ENCODE data around the gene RARS2.

The RARS2 gene

GRCh38 chr6:87573307-87574024 is 16.3 kb downstream of the RARS2 start:
- DNase-seq = no peak

GRCh38 chr6:87572883-87573282 is 16.9 kb downstream of the RARS2 start:
- no peak for DNase-seq

GRCh38 chr6:87572021-87572420 is 17.8 kb downstream of the RARS2 start:
- no peak for DNase-seq

GRCh38 chr6:87561017-87561416 is 28.8 kb downstream of the RARS2 start:
- no peak for DNase-seq

- no peak for DNase-seq
Measured at GRCh38 chr6:87558446-87558845, 31.3 kb downstream of the RARS2 start.

GRCh38 chr6:87555506-87555905 is 34.3 kb downstream of the RARS2 start:
- no peak for DNase-seq

- no peak for DNase-seq
Measured at GRCh38 chr6:87553159-87553765, 36.5 kb downstream of the RARS2 start.

GRCh38 chr6:87551799-87552198 is 38.0 kb downstream of the RARS2 start:
- DNase-seq = no peak

GRCh38 chr6:87544474-87544735 is 45.4 kb downstream of the RARS2 start:
- DNase-seq = no peak

- no peak for DNase-seq
Measured at GRCh38 chr6:87543696-87544473, 45.9 kb downstream of the RARS2 start.

- no peak for DNase-seq
Measured at GRCh38 chr6:87541744-87542143, 48.0 kb downstream of the RARS2 start.

GRCh38 chr6:87541041-87541440 is 48.7 kb downstream of the RARS2 start:
- no peak for DNase-seq

- DNase-seq = no peak
Measured at GRCh38 chr6:87540539-87540938, 49.2 kb downstream of the RARS2 start.

GRCh38 chr6:87539554-87539953 is 50.2 kb downstream of the RARS2 start:
- no peak for DNase-seq

- DNase-seq = no peak
Measured at GRCh38 chr6:87538510-87539260, 51.1 kb downstream of the RARS2 start.

GRCh38 chr6:87534377-87535047 is 55.3 kb downstream of the RARS2 start:
- no peak for DNase-seq

- no peak for DNase-seq
Measured at GRCh38 chr6:87529221-87529620, 60.6 kb downstream of the RARS2 start.

- no peak for DNase-seq
Measured at GRCh38 chr6:87522686-87523085, 67.1 kb downstream of the RARS2 start.

GRCh38 chr6:87518453-87518852 is 71.3 kb downstream of the RARS2 start:
- DNase-seq = no peak

- DNase-seq = no peak
Measured at GRCh38 chr6:87514831-87515230, 75.0 kb downstream of the RARS2 start.

GRCh38 chr6:87504441-87504840 is 85.3 kb downstream of the RARS2 start:
- no peak for DNase-seq

- no peak for DNase-seq
Measured at GRCh38 chr6:87501809-87502572, 87.8 kb downstream of the RARS2 start.
